Activated CD4-positive, alpha-beta memory T cell treated with anti-CD3 and anti-CD28 coated beads, Interleukin-2, amount 10 ng/mL, durations not matched to agents 7 days and 5 days (primary cell): Measurements from ENCODE around the gene SULT4A1. TPM values are rescaled to one million over a fixed set of nuclear protein-coding genes. Genes with fewer than 3 reads are reported as not detected.

Experiments used
- CTCF ChIA-PET: fragments of 350-600 bp; sonication (Branson Sonifier 250); formaldehyde crosslinking; loops from one replicate; lab custom pipeline; 2021; ENCODE audit warnings: antibody characterized with exemption, inconsistent platforms; lab: Charles Lee
- POLR2A ChIA-PET: fragments of 350-600 bp; sonication (Branson Sonifier 250); formaldehyde crosslinking; loops from one replicate; lab custom pipeline; 2021; ENCODE audit warnings: antibody characterized with exemption; lab: Charles Lee
- DNase-seq: peaks from one replicate; pipeline ENCODE4 v3.0.0-alpha.2; 2020
- H3K27ac Mint-ChIP-seq: one replicate; pipeline ENCODE4 v1.8.0; 2021; ENCODE audit warnings: mild to moderate bottlenecking, mixed read lengths
- H3K27me3 Mint-ChIP-seq: one replicate; pipeline ENCODE4 v1.8.0; 2021; ENCODE audit warnings: mixed read lengths
- H3K36me3 Mint-ChIP-seq: one replicate; pipeline ENCODE4 v1.8.0; 2021; ENCODE audit warnings: low read depth, mixed read lengths
- H3K4me1 Mint-ChIP-seq: one replicate; pipeline ENCODE4 v1.8.0; 2021; ENCODE audit warnings: mixed read lengths
- H3K4me3 Mint-ChIP-seq: one replicate; pipeline ENCODE4 v1.8.0; 2021; ENCODE audit warnings: mild to moderate bottlenecking, mixed read lengths
- H3K9me3 Mint-ChIP-seq: one replicate; pipeline ENCODE4 v1.8.0; 2021; ENCODE audit warnings: mixed read lengths
- total RNA-seq, 2 experiments: library from RNA; stranded (reverse); gene quantifications; one replicate each; pipeline ENCODE4 v1.2.3, GENCODE V29; 2021

SULT4A1 gene
- total RNA-seq, 2 experiments from 2014 or later = not detected

- Mint-ChIP-seq H3K4me3 (no peak overlapping the region), H3K9me3 (no peaks in the 10 kb centered on the region), H3K27me3 (no peaks in the 10 kb centered on the region), H3K36me3 (no peaks in the 10 kb centered on the region), H3K4me1 (no peaks in the 10 kb centered on the region), H3K27ac (no peak overlapping the region)
- ChIA-PET CTCF (no interaction called here), POLR2A (no interaction called here)
- no peak for DNase-seq
These were observed 18.4 kb downstream of the SULT4A1 start for GRCh38 chr22:43843783-43844530.

- Mint-ChIP-seq H3K36me3 (no peaks in the 10 kb centered on the region), H3K4me1 (no peaks in the 10 kb centered on the region), H3K9me3 (no peaks in the 10 kb centered on the region)
These were observed 20.6 kb downstream of the SULT4A1 start for GRCh38 chr22:43841742-43842141.

GRCh38 chr22:43840851-43841250 lies 21.5 kb downstream of the SULT4A1 start:
- Mint-ChIP-seq H3K9me3 (no peaks in the 10 kb centered on the region), H3K27me3 (no peaks in the 10 kb centered on the region), H3K4me3 (no peak overlapping the region), H3K27ac (no peak overlapping the region), H3K4me1 (no peaks in the 10 kb centered on the region), H3K36me3 (no peaks in the 10 kb centered on the region)
- DNase-seq = no peak
- ChIA-PET CTCF (no interaction called here), POLR2A (no interaction called here)

More at GRCh38 chr22:43841742-43842141, 20.6 kb downstream of the SULT4A1 start:
- Mint-ChIP-seq H3K4me3 (no peak overlapping the region), H3K27ac (no peak overlapping the region), H3K27me3 (no peaks in the 10 kb centered on the region)
- CTCF ChIA-PET = no interaction called here
- no peak for DNase-seq
- POLR2A ChIA-PET = no interaction called here

GRCh38 chr22:43840431-43840830 lies 21.9 kb downstream of the SULT4A1 start:
- no peaks in the 10 kb centered on the region for H3K9me3 Mint-ChIP-seq
- no peaks in the 10 kb centered on the region for H3K36me3 Mint-ChIP-seq
- no peak for DNase-seq
- H3K4me1 Mint-ChIP-seq = no peaks in the 10 kb centered on the region
- POLR2A ChIA-PET = no interaction called here
- no peak overlapping the region for H3K4me3 Mint-ChIP-seq
- CTCF ChIA-PET = no interaction called here
- H3K27me3 Mint-ChIP-seq = no peaks in the 10 kb centered on the region
- no peak overlapping the region for H3K27ac Mint-ChIP-seq

- H3K27me3 Mint-ChIP-seq = peaks cover 4% of the 10 kb centered on the region
- no peak overlapping the region for H3K27ac Mint-ChIP-seq
- ChIA-PET CTCF (no interaction called here), POLR2A (no interaction called here)
- no peaks in the 10 kb centered on the region for H3K9me3 Mint-ChIP-seq
- DNase-seq = no peak
- H3K4me1 Mint-ChIP-seq = no peaks in the 10 kb centered on the region
- H3K4me3 Mint-ChIP-seq = no peak overlapping the region
- no peaks in the 10 kb centered on the region for H3K36me3 Mint-ChIP-seq
These were observed 22.5 kb downstream of the SULT4A1 start for GRCh38 chr22:43839781-43840180.

- no peaks in the 10 kb centered on the region for H3K4me1 Mint-ChIP-seq
- no peak overlapping the region for H3K4me3 Mint-ChIP-seq
- no peaks in the 10 kb centered on the region for H3K36me3 Mint-ChIP-seq
- DNase-seq = no peak
- CTCF ChIA-PET = no interaction called here
- peaks cover 4% of the 10 kb centered on the region for H3K27me3 Mint-ChIP-seq
- no peaks in the 10 kb centered on the region for H3K9me3 Mint-ChIP-seq
- POLR2A ChIA-PET = no interaction called here
- no peak overlapping the region for H3K27ac Mint-ChIP-seq
These were observed 23.6 kb downstream of the SULT4A1 start for GRCh38 chr22:43838571-43839307.

- Mint-ChIP-seq H3K9me3 (no peaks in the 10 kb centered on the region), H3K36me3 (no peaks in the 10 kb centered on the region), H3K27ac (no peak overlapping the region), H3K27me3 (peaks cover 4% of the 10 kb centered on the region), H3K4me3 (no peak overlapping the region), H3K4me1 (no peaks in the 10 kb centered on the region)
- CTCF ChIA-PET = no interaction called here
- POLR2A ChIA-PET = no interaction called here
- no peak for DNase-seq
These were observed 24.2 kb downstream of the SULT4A1 start for GRCh38 chr22:43838161-43838560.

GRCh38 chr22:43837666-43838065 lies 24.6 kb downstream of the SULT4A1 start:
- H3K27ac Mint-ChIP-seq = no peak overlapping the region

GRCh38 chr22:43835736-43836135 lies 26.6 kb downstream of the SULT4A1 start:
- H3K27me3 Mint-ChIP-seq = peaks cover 4% of the 10 kb centered on the region
- H3K36me3 Mint-ChIP-seq = no peaks in the 10 kb centered on the region
- H3K4me3 Mint-ChIP-seq = no peak overlapping the region
- H3K9me3 Mint-ChIP-seq = no peaks in the 10 kb centered on the region
- no peak overlapping the region for H3K27ac Mint-ChIP-seq
- ChIA-PET POLR2A (interaction anchor here (1.4 kb wide), 1 partner anchor 9 kb away, joined by 3 read pairs; no protein-coding TSS in a partner anchor), CTCF (no interaction called here)
- no peak for DNase-seq
- no peaks in the 10 kb centered on the region for H3K4me1 Mint-ChIP-seq

More at GRCh38 chr22:43837666-43838065, 24.6 kb downstream of the SULT4A1 start:
- H3K27me3 Mint-ChIP-seq = peaks cover 4% of the 10 kb centered on the region
- H3K9me3 Mint-ChIP-seq = no peaks in the 10 kb centered on the region
- no peak overlapping the region for H3K4me3 Mint-ChIP-seq
- no peaks in the 10 kb centered on the region for H3K36me3 Mint-ChIP-seq
- H3K4me1 Mint-ChIP-seq = no peaks in the 10 kb centered on the region
- POLR2A ChIA-PET = no interaction called here
- DNase-seq = no peak
- CTCF ChIA-PET = no interaction called here

GRCh38 chr22:43835166-43835565 lies 27.1 kb downstream of the SULT4A1 start:
- ChIA-PET POLR2A (interaction anchor here (1.4 kb wide), 1 partner anchor 8 kb away, joined by 3 read pairs; no protein-coding TSS in a partner anchor), CTCF (no interaction called here)
- DNase-seq = no peak
- H3K9me3 Mint-ChIP-seq = no peaks in the 10 kb centered on the region
- no peak overlapping the region for H3K4me3 Mint-ChIP-seq
- H3K27me3 Mint-ChIP-seq = peaks cover 4% of the 10 kb centered on the region
- H3K27ac Mint-ChIP-seq = no peak overlapping the region
- H3K36me3 Mint-ChIP-seq = no peaks in the 10 kb centered on the region
- H3K4me1 Mint-ChIP-seq = no peaks in the 10 kb centered on the region

- Mint-ChIP-seq H3K36me3 (no peaks in the 10 kb centered on the region), H3K27me3 (peaks cover 4% of the 10 kb centered on the region), H3K27ac (no peak overlapping the region), H3K9me3 (no peaks in the 10 kb centered on the region), H3K4me3 (no peak overlapping the region), H3K4me1 (no peaks in the 10 kb centered on the region)
- ChIA-PET POLR2A (no interaction called here), CTCF (no interaction called here)
- no peak for DNase-seq
These were observed 28.8 kb downstream of the SULT4A1 start for GRCh38 chr22:43833286-43834240.

- POLR2A ChIA-PET = no interaction called here
- CTCF ChIA-PET = no interaction called here
- Mint-ChIP-seq H3K27me3 (peaks cover 4% of the 10 kb centered on the region), H3K9me3 (no peaks in the 10 kb centered on the region), H3K4me3 (no peak overlapping the region), H3K4me1 (no peaks in the 10 kb centered on the region), H3K27ac (no peak overlapping the region), H3K36me3 (no peaks in the 10 kb centered on the region)
- DNase-seq = no peak
These were observed 29.7 kb downstream of the SULT4A1 start for GRCh38 chr22:43832393-43833265.
